SK-N-SH treated with all-trans-retinoic acid at 6 μM for 48 hours (cell line): Measurements from ENCODE around the gene RLN1.

Experiments used
- ARNTL ChIP-seq: fragments of 450-650 bp; formaldehyde crosslinking; IDR thresholded peaks from 2 replicates; pipeline ENCODE4 v1.5.0; 2020; ENCODE audit warnings: low read depth, mild to moderate bottlenecking, moderate library complexity, borderline replicate concordance
- BACH2 ChIP-seq: fragments of 250-450 bp; sonication (Bioruptor Pico); IDR thresholded peaks from 2 replicates; pipeline ENCODE4 v1.9.0; 2021; ENCODE audit warnings: mild to moderate bottlenecking, borderline replicate concordance
- CSDC2 ChIP-seq: fragments of 250-450 bp; sonication (Bioruptor Pico); IDR thresholded peaks from 2 replicates; pipeline ENCODE4 v1.5.0; 2020; ENCODE audit warnings: mild to moderate bottlenecking, moderate library complexity
- GLIS3 ChIP-seq: fragments of 250-450 bp; sonication (Bioruptor Pico); IDR thresholded peaks from 2 replicates; pipeline ENCODE4 v1.5.0; 2020; ENCODE audit warnings: mild to moderate bottlenecking, moderate library complexity
- ISL1 ChIP-seq: fragments of 250-450 bp; sonication (Bioruptor Pico); IDR thresholded peaks from 2 replicates; pipeline ENCODE4 v2.1.2; 2022; ENCODE audit warnings: mild to moderate bottlenecking, moderate library complexity
- SNAI2 ChIP-seq: fragments of 250-450 bp; sonication (Bioruptor Pico); IDR thresholded peaks from 2 replicates; pipeline ENCODE4 v1.5.0; 2020; ENCODE audit warnings: mild to moderate bottlenecking, moderate library complexity
- ZFP3 ChIP-seq: fragments of 250-450 bp; sonication (Bioruptor Pico); IDR thresholded peaks from 2 replicates; pipeline ENCODE4 v1.5.0; 2020; ENCODE audit warnings: mild to moderate bottlenecking, moderate library complexity
- TF ChIP-seq, protein P1 (sequence below): fragments of 250-450 bp; sonication (Bioruptor Pico); IDR thresholded peaks from 2 replicates; pipeline ENCODE4 v1.8.0; 2020; ENCODE audit warnings: mild to moderate bottlenecking, moderate library complexity, borderline replicate concordance
- TF ChIP-seq, protein P2 (sequence below): fragments of 250-450 bp; sonication (Bioruptor Pico); IDR thresholded peaks from 2 replicates; pipeline ENCODE4 v1.5.0; 2020; ENCODE audit warnings: mild to moderate bottlenecking, moderate library complexity
- TF ChIP-seq, protein P3 (sequence below): fragments of 250-450 bp; sonication (Bioruptor Pico); IDR thresholded peaks from 2 replicates; pipeline ENCODE4 v1.5.1; 2020; ENCODE audit warnings: low read depth, mild to moderate bottlenecking, moderate library complexity
- TF ChIP-seq, protein P4 (sequence below): fragments of 250-450 bp; sonication (Bioruptor Pico); IDR thresholded peaks from 2 replicates; pipeline ENCODE4 v1.8.0; 2021; ENCODE audit warnings: low read depth, mild to moderate bottlenecking, moderate library complexity, borderline replicate concordance
- TF ChIP-seq, protein P5 (sequence below): fragments of 250-450 bp; sonication (Bioruptor Pico); IDR thresholded peaks from 2 replicates; pipeline ENCODE4 v1.5.1; 2021; ENCODE audit warnings: mild to moderate bottlenecking, moderate library complexity

DNA sequence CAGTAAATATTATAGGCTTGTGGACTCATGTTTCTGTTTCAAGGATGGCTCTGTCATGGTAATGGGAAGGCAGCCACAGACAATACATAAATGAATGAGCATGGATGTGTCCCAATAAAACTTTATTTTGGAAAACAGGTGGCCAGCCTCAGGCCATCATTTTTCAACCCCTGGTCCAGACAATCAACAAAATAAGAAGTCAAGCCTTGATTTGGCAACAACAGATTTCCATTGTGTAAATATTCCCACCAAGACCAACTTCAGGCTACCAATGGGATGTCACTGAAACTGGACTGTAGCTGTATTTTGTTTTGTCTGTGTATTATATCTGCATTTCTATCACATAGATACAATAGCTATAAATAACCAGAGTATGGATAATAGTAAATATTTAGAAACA lies 20.7 kb upstream of the RLN1 start:
- TF ChIP-seq ARNTL (CRISPR knock-in tag), result no peak
- TF ChIP-seq, protein P1, sequence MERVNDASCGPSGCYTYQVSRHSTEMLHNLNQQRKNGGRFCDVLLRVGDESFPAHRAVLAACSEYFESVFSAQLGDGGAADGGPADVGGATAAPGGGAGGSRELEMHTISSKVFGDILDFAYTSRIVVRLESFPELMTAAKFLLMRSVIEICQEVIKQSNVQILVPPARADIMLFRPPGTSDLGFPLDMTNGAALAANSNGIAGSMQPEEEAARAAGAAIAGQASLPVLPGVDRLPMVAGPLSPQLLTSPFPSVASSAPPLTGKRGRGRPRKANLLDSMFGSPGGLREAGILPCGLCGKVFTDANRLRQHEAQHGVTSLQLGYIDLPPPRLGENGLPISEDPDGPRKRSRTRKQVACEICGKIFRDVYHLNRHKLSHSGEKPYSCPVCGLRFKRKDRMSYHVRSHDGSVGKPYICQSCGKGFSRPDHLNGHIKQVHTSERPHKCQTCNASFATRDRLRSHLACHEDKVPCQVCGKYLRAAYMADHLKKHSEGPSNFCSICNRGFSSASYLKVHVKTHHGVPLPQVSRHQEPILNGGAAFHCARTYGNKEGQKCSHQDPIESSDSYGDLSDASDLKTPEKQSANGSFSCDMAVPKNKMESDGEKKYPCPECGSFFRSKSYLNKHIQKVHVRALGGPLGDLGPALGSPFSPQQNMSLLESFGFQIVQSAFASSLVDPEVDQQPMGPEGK (CRISPR knock-in tag), result no peak
- no peak for TF ChIP-seq ZFP3 (CRISPR knock-in tag)
- no peak for TF ChIP-seq GLIS3 (CRISPR knock-in tag)
- TF ChIP-seq, protein P2, sequence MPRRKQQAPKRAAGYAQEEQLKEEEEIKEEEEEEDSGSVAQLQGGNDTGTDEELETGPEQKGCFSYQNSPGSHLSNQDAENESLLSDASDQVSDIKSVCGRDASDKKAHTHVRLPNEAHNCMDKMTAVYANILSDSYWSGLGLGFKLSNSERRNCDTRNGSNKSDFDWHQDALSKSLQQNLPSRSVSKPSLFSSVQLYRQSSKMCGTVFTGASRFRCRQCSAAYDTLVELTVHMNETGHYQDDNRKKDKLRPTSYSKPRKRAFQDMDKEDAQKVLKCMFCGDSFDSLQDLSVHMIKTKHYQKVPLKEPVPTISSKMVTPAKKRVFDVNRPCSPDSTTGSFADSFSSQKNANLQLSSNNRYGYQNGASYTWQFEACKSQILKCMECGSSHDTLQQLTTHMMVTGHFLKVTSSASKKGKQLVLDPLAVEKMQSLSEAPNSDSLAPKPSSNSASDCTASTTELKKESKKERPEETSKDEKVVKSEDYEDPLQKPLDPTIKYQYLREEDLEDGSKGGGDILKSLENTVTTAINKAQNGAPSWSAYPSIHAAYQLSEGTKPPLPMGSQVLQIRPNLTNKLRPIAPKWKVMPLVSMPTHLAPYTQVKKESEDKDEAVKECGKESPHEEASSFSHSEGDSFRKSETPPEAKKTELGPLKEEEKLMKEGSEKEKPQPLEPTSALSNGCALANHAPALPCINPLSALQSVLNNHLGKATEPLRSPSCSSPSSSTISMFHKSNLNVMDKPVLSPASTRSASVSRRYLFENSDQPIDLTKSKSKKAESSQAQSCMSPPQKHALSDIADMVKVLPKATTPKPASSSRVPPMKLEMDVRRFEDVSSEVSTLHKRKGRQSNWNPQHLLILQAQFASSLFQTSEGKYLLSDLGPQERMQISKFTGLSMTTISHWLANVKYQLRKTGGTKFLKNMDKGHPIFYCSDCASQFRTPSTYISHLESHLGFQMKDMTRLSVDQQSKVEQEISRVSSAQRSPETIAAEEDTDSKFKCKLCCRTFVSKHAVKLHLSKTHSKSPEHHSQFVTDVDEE (CRISPR knock-in tag), result no peak
- TF ChIP-seq ISL1 (CRISPR knock-in tag), result no peak
- no peak for TF ChIP-seq BACH2
- TF ChIP-seq, protein P3, sequence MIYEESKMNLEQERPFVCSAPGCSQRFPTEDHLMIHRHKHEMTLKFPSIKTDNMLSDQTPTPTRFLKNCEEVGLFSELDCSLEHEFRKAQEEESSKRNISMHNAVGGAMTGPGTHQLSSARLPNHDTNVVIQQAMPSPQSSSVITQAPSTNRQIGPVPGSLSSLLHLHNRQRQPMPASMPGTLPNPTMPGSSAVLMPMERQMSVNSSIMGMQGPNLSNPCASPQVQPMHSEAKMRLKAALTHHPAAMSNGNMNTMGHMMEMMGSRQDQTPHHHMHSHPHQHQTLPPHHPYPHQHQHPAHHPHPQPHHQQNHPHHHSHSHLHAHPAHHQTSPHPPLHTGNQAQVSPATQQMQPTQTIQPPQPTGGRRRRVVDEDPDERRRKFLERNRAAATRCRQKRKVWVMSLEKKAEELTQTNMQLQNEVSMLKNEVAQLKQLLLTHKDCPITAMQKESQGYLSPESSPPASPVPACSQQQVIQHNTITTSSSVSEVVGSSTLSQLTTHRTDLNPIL (CRISPR knock-in tag), result no peak
- TF ChIP-seq, protein P4, sequence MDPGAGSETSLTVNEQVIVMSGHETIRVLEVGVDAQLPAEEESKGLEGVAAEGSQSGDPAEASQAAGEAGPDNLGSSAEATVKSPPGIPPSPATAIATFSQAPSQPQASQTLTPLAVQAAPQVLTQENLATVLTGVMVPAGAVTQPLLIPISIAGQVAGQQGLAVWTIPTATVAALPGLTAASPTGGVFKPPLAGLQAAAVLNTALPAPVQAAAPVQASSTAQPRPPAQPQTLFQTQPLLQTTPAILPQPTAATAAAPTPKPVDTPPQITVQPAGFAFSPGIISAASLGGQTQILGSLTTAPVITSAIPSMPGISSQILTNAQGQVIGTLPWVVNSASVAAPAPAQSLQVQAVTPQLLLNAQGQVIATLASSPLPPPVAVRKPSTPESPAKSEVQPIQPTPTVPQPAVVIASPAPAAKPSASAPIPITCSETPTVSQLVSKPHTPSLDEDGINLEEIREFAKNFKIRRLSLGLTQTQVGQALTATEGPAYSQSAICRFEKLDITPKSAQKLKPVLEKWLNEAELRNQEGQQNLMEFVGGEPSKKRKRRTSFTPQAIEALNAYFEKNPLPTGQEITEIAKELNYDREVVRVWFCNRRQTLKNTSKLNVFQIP (CRISPR knock-in tag), result no peak
- TF ChIP-seq, protein P5, sequence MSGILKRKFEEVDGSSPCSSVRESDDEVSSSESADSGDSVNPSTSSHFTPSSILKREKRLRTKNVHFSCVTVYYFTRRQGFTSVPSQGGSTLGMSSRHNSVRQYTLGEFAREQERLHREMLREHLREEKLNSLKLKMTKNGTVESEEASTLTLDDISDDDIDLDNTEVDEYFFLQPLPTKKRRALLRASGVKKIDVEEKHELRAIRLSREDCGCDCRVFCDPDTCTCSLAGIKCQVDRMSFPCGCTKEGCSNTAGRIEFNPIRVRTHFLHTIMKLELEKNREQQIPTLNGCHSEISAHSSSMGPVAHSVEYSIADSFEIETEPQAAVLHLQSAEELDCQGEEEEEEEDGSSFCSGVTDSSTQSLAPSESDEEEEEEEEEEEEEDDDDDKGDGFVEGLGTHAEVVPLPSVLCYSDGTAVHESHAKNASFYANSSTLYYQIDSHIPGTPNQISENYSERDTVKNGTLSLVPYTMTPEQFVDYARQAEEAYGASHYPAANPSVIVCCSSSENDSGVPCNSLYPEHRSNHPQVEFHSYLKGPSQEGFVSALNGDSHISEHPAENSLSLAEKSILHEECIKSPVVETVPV (CRISPR knock-in tag), result no peak
- TF ChIP-seq CSDC2 (CRISPR knock-in tag), result no peak
- TF ChIP-seq SNAI2, result no peak
